HG02623 (cell line): ENCODE measurements around the gene ESPNL.

Source experiments
- ATAC-seq: cut with Tn5 transposase; IDR thresholded peaks from one replicate; pipeline ENCODE4 v1.9.1; 2021; ENCODE audit warnings: moderate library complexity; ENCODE audit not compliant: unreplicated experiment

The ESPNL gene

GRCh38 chr2:238139196-238140039 is 39.3 kb downstream of the ESPNL start:
- no peak for ATAC-seq

GRCh38 chr2:238140040-238140439 is 39.9 kb downstream of the ESPNL start:
- ATAC-seq = no peak

GRCh38 chr2:238140721-238141540 is 40.8 kb downstream of the ESPNL start:
- ATAC-seq = no peak

GRCh38 chr2:238141541-238142318 is 41.6 kb downstream of the ESPNL start:
- no peak for ATAC-seq

- no peak for ATAC-seq
Measured at GRCh38 chr2:238142382-238143205, 42.5 kb downstream of the ESPNL start.

- ATAC-seq = no peak
Measured at GRCh38 chr2:238143239-238143951, 43.3 kb downstream of the ESPNL start.

GRCh38 chr2:238144262-238144661 is 44.1 kb downstream of the ESPNL start:
- ATAC-seq = no peak

- no peak for ATAC-seq
Measured at GRCh38 chr2:238145046-238145445, 44.9 kb downstream of the ESPNL start.

GRCh38 chr2:238145851-238146250 is 45.7 kb downstream of the ESPNL start:
- ATAC-seq = no peak

GRCh38 chr2:238146884-238147544 is 46.9 kb downstream of the ESPNL start:
- ATAC-seq = no peak

- ATAC-seq = no peak
Measured at GRCh38 chr2:238148981-238149380, 48.8 kb downstream of the ESPNL start.

- ATAC-seq = no peak
Measured at GRCh38 chr2:238149841-238150572, 49.9 kb downstream of the ESPNL start.

GRCh38 chr2:238150686-238151085 is 50.5 kb downstream of the ESPNL start:
- ATAC-seq = no peak

- ATAC-seq = no peak
Measured at GRCh38 chr2:238151205-238151604, 51.1 kb downstream of the ESPNL start.

GRCh38 chr2:238151628-238152235 is 51.6 kb downstream of the ESPNL start:
- no peak for ATAC-seq

GRCh38 chr2:238152771-238153688 is 52.9 kb downstream of the ESPNL start:
- no peak for ATAC-seq

- ATAC-seq = no peak
Measured at GRCh38 chr2:238154570-238154969, 54.4 kb downstream of the ESPNL start.
